ENCODE measurements around the gene PDZD2. TPM values are rescaled to one million over a fixed set of nuclear protein-coding genes. Genes with fewer than 3 reads are reported as not detected.

PDZD2 gene
- total and polyA plus RNA-seq, 2 experiments from 2014 or later = 0.21 TPM; not detected in 1

DNA sequence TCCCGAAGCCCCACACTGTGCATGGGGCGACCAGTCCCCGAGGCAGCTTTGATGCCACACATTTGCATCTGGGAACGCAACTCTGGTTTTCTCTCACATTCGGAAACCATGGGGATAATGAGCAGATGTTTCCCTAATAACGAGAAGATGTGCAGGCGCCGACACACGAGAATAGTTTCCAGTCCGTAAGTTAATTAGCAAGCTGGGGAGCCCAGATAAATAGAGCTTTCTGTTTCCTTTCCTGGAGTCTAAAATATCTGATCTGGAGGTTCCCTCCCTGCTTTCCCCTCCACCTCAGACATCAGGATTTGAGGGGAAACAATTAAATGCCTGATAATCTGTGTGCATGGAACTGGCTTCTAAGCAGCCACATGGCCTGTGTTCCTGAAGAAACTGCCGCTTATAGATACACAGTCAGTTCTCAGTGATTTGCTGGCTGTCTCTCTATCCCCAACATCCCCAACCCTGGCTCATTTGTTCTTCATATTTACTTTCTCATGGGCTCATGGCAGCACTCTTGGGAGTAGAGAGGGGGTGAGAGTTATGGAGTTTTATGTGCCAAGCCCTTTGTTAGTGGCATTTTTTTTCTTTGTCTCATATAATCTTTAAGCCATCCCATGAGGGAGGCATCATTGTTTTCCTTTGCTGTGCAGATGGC lies 62.8 kb downstream of the PDZD2 start:
- in situ Hi-C loops (cut with MboI) = no loop called here
- H3K4me1 ChIP-seq (ENCODE audit: insufficient read depth) = no peaks in the 10 kb centered on the region

DNA sequence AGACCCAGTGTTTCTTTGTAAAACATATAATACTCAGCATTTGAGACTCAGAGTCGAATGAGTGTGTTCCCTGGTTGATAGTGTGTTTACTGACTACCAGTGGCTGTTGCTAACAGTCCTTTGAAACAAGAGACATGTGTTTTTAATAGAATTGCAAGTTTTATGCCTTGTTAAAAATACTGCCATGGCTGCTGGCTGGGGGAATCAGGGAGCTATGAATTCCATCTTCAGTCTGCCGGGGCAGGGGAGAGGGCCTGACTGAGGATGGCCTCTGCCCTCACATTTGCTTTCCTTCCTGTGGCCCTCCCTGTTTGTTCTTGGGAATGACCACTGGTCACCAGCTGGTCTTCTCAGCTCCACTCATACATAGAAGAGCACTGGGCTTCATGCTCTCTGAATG lies 63.8 kb downstream of the PDZD2 start:
- no peak overlapping the region for H3K9ac ChIP-seq
- no peak overlapping the region for H3K27ac ChIP-seq
- no peaks in the 10 kb centered on the region for H3K4me1 ChIP-seq (ENCODE audit: insufficient read depth)
- H3K4me3 ChIP-seq = no peak overlapping the region
- H3K9me2 ChIP-seq (ENCODE audit: insufficient read depth) = no peaks in the 10 kb centered on the region
- no peaks in the 10 kb centered on the region for H3K9me3 ChIP-seq (ENCODE audit: low read depth)
- no peak overlapping the region for H3K4me2 ChIP-seq (ENCODE audit: unreplicated experiment)
- WGBS, 2 experiments (ENCODE audit: low coverage in 1 of 2, low lambda C conversion rate in 2 of 2, missing lambda C conversion rate in 2 of 2) = 1 to 2% methylated on average over 2 of the region's 2 CpGs
- H3K36me3 ChIP-seq (ENCODE audit: low read depth) = no peaks in the 10 kb centered on the region
- peak; percentile 11 for DNase-seq
- TF ChIP-seq EZH2 (IDR thresholded peaks at IDR 0.05; ENCODE audit: insufficient read depth, poor library complexity, severe bottlenecking) = no peak
- no peak for TF ChIP-seq EZH2phosphoT487 (IDR thresholded peaks at IDR 0.05; ENCODE audit: insufficient read depth, low read depth)
- in situ Hi-C loops (cut with MboI) = no loop called here
- H3K79me2 ChIP-seq (ENCODE audit: insufficient read depth) = no peaks in the 10 kb centered on the region
- no peak overlapping the region for H2AFZ ChIP-seq
- H3K27me3 ChIP-seq (replicated peaks; ENCODE audit: insufficient read depth) = peaks cover 26% of the 10 kb centered on the region; the same call in 1 of the 2 replicates
- no peaks in the 10 kb centered on the region for H4K20me1 ChIP-seq (ENCODE audit: insufficient read depth)
- no peaks in the 10 kb centered on the region for H3F3A ChIP-seq (ENCODE audit: insufficient read depth)

More for the DNA sequence above, 62.8 kb downstream of the PDZD2 start:
- no peak overlapping the region for H3K4me2 ChIP-seq (ENCODE audit: unreplicated experiment)
- no peaks in the 10 kb centered on the region for H3K9me3 ChIP-seq (ENCODE audit: low read depth)
- no peaks in the 10 kb centered on the region for H3K79me2 ChIP-seq (ENCODE audit: insufficient read depth)
- 25 to 34% methylated on average over 11 of the region's 11 CpGs for WGBS, 2 experiments (ENCODE audit: low coverage in 1 of 2, low lambda C conversion rate in 2 of 2, missing lambda C conversion rate in 2 of 2)
- TF ChIP-seq EZH2phosphoT487 (IDR thresholded peaks at IDR 0.05; ENCODE audit: insufficient read depth, low read depth) (no peak), EZH2 (IDR thresholded peaks at IDR 0.05; ENCODE audit: insufficient read depth, poor library complexity, severe bottlenecking) (no peak)
- no peak for DNase-seq
- no peaks in the 10 kb centered on the region for H3K36me3 ChIP-seq (ENCODE audit: low read depth)
- peaks cover 26% of the 10 kb centered on the region; the same call in 1 of the 2 replicates for H3K27me3 ChIP-seq (replicated peaks; ENCODE audit: insufficient read depth)
- no peaks in the 10 kb centered on the region for H3K9me2 ChIP-seq (ENCODE audit: insufficient read depth)
- no peak overlapping the region for H3K27ac ChIP-seq
- no peak overlapping the region for H3K9ac ChIP-seq
- no peaks in the 10 kb centered on the region for H3F3A ChIP-seq (ENCODE audit: insufficient read depth)
- no peaks in the 10 kb centered on the region for H4K20me1 ChIP-seq (ENCODE audit: insufficient read depth)
- no peak overlapping the region for H2AFZ ChIP-seq
- no peak overlapping the region for H3K4me3 ChIP-seq

DNA sequence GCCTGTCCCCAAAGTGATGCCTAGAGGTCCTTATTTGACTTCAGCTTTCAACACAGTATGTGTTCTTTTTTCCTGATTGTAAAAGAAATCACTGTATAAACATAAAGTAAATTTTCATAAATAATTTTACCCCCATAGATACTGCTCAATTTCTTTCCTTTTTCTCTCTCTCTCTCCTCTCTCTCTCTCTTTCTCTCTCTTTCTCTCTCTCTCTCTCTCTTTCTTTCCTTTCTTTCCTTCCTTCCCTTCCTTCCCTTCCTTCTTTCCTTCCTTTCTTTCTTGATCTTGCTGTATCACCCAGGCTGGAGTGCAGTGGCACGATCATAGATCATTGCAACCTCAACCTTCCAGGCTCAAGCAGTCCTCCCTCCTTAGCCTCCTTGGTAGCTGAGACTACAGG lies 64.8 kb downstream of the PDZD2 start:
- H3F3A ChIP-seq (ENCODE audit: insufficient read depth) = no peaks in the 10 kb centered on the region
- H3K9me3 ChIP-seq (ENCODE audit: low read depth) = no peaks in the 10 kb centered on the region
- H3K27me3 ChIP-seq (replicated peaks; ENCODE audit: insufficient read depth) = peaks cover 26% of the 10 kb centered on the region; the same call in 1 of the 2 replicates
- in situ Hi-C loops (cut with MboI) = no loop called here
- no peak overlapping the region for H2AFZ ChIP-seq
- TF ChIP-seq EZH2 (IDR thresholded peaks at IDR 0.05; ENCODE audit: insufficient read depth, poor library complexity, severe bottlenecking) (no peak), EZH2phosphoT487 (IDR thresholded peaks at IDR 0.05; ENCODE audit: insufficient read depth, low read depth) (no peak)
- H3K4me1 ChIP-seq (ENCODE audit: insufficient read depth) = no peaks in the 10 kb centered on the region
- no peak overlapping the region for H3K4me3 ChIP-seq
- H3K36me3 ChIP-seq (ENCODE audit: low read depth) = no peaks in the 10 kb centered on the region
- no peak for DNase-seq
- no peaks in the 10 kb centered on the region for H3K79me2 ChIP-seq (ENCODE audit: insufficient read depth)
- H3K27ac ChIP-seq = no peak overlapping the region
- H3K9me2 ChIP-seq (ENCODE audit: insufficient read depth) = no peaks in the 10 kb centered on the region
- H3K4me2 ChIP-seq (ENCODE audit: unreplicated experiment) = no peak overlapping the region
- no peaks in the 10 kb centered on the region for H4K20me1 ChIP-seq (ENCODE audit: insufficient read depth)
- WGBS, 2 experiments (ENCODE audit: low coverage in 1 of 2, low lambda C conversion rate in 2 of 2, missing lambda C conversion rate in 2 of 2) = 27 to 31% methylated on average over 1 of the region's 1 CpG
- H3K9ac ChIP-seq = no peak overlapping the region

DNA sequence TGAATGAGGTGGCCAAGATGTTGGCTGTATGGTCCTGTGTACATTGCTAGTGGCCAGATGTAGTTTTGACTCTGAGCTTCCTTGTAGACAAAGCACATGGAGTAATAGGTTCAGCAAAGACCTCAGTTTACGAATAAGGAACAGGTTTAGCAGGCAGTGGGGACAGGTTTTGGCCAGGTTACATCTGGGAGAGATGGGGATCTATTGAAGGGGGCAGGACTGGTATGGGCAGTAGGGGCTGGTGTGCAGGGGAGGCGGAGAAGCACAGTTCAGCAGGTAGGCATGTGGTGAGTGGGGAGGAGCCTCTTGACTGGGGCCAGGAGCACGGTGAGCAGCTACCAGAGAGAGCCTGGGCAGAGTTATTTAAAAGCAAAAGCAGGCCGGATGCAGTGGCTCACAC lies 67.3 kb downstream of the PDZD2 start:
- 57 to 66% methylated on average over 4 of the region's 4 CpGs for WGBS, 2 experiments (ENCODE audit: low coverage in 1 of 2, low lambda C conversion rate in 2 of 2, missing lambda C conversion rate in 2 of 2)
- in situ Hi-C loops (cut with MboI) = no loop called here
- H3K79me2 ChIP-seq (ENCODE audit: insufficient read depth) = no peaks in the 10 kb centered on the region
- H3K9me2 ChIP-seq (ENCODE audit: insufficient read depth) = no peaks in the 10 kb centered on the region
- no peak overlapping the region for H3K4me2 ChIP-seq (ENCODE audit: unreplicated experiment)
- TF ChIP-seq EZH2 (IDR thresholded peaks at IDR 0.05; ENCODE audit: insufficient read depth, poor library complexity, severe bottlenecking) (no peak), EZH2phosphoT487 (IDR thresholded peaks at IDR 0.05; ENCODE audit: insufficient read depth, low read depth) (no peak)
- DNase-seq = no peak
- peaks cover 24% of the 10 kb centered on the region; the same call in 1 of the 2 replicates for H3K27me3 ChIP-seq (replicated peaks; ENCODE audit: insufficient read depth)
- H3K27ac ChIP-seq = no peak overlapping the region
- no peak overlapping the region for H2AFZ ChIP-seq
- no peaks in the 10 kb centered on the region for H3F3A ChIP-seq (ENCODE audit: insufficient read depth)
- H3K4me3 ChIP-seq = no peak overlapping the region
- H3K9ac ChIP-seq = no peak overlapping the region
- H3K4me1 ChIP-seq (ENCODE audit: insufficient read depth) = no peaks in the 10 kb centered on the region
- H4K20me1 ChIP-seq (ENCODE audit: insufficient read depth) = no peaks in the 10 kb centered on the region
- no peaks in the 10 kb centered on the region for H3K36me3 ChIP-seq (ENCODE audit: low read depth)
- H3K9me3 ChIP-seq (ENCODE audit: low read depth) = no peaks in the 10 kb centered on the region
